PC-3 (cell line): ENCODE data around the gene EFHC2.

Experiments
- EZH2 ChIP-seq: fragments of 300-600 bp; sonication (generic); IDR thresholded peaks from one replicate; pipeline ENCODE4 v1.6.1; 2017; ENCODE audit warnings: antibody characterized with exemption, mild to moderate bottlenecking, low read length; ENCODE audit not compliant: unreplicated experiment
- EZH2phosphoT487 ChIP-seq: fragments of 300-600 bp; sonication (generic); IDR thresholded peaks from 2 replicates; pipeline ENCODE4 v1.6.1; 2018; ENCODE audit warnings: mild to moderate bottlenecking, antibody characterized with exemption, low read length, borderline replicate concordance
- TF ChIP-seq, protein P1 (sequence below): fragments of 300-600 bp; sonication (generic); conservative IDR thresholded peaks from 2 replicates; pipeline ENCODE4 v1.5.1; 2017; ENCODE audit warnings: antibody characterized with exemption, low read depth, mild to moderate bottlenecking, low read length

DNA sequence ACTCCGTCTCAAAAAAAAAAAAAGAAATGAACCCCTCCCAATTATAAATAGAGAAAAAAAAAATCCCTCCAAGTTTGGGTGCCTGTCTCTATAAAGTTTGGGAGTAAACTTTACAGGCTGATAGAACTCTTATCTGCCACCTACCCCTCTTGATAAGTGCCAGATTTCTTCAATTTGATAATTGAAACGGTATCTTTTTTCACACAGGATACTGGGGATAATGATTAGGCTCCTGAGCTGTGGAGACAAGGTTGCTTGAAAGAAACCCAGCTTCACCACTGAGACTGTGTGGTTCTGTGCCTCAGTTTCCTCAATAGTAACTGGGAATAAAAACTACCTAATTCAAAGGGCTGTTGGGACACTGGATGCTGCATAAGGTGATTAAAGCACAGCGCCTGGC lies 606 bp downstream of the EFHC2 start:
- TF ChIP-seq, protein P1, sequence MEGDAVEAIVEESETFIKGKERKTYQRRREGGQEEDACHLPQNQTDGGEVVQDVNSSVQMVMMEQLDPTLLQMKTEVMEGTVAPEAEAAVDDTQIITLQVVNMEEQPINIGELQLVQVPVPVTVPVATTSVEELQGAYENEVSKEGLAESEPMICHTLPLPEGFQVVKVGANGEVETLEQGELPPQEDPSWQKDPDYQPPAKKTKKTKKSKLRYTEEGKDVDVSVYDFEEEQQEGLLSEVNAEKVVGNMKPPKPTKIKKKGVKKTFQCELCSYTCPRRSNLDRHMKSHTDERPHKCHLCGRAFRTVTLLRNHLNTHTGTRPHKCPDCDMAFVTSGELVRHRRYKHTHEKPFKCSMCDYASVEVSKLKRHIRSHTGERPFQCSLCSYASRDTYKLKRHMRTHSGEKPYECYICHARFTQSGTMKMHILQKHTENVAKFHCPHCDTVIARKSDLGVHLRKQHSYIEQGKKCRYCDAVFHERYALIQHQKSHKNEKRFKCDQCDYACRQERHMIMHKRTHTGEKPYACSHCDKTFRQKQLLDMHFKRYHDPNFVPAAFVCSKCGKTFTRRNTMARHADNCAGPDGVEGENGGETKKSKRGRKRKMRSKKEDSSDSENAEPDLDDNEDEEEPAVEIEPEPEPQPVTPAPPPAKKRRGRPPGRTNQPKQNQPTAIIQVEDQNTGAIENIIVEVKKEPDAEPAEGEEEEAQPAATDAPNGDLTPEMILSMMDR = no peak
- TF ChIP-seq EZH2 (no peak), EZH2phosphoT487 (no peak)
